HG02943 (cell line): ENCODE measurements around the gene PGAM2.

Source experiments
- ATAC-seq: cut with Tn5 transposase; IDR thresholded peaks from one replicate; pipeline ENCODE4 v1.9.1; 2021; ENCODE audit warnings: mild to moderate bottlenecking, low read depth, moderate library complexity; ENCODE audit not compliant: unreplicated experiment

PGAM2 gene

GRCh38 chr7:44103923-44104859, 38.8 kb upstream of the PGAM2 start, which contains the start of gene AEBP1:
Gene AEBP1 (plus strand): TSS chr7:44104345. CDS start chr7:44104666, 321 bp downstream.
- no peak for ATAC-seq

GRCh38 chr7:44103566-44103922, 38.2 kb upstream of the PGAM2 start:
- no peak for ATAC-seq

- ATAC-seq: no peak
Observed at GRCh38 chr7:44102846-44103565, 37.6 kb upstream of the PGAM2 start.

GRCh38 chr7:44101966-44102845, 36.8 kb upstream of the PGAM2 start:
- ATAC-seq: no peak

GRCh38 chr7:44101303-44101965, 36.1 kb upstream of the PGAM2 start:
- ATAC-seq: no peak

GRCh38 chr7:44100458-44101302, 35.3 kb upstream of the PGAM2 start:
- ATAC-seq: no peak

GRCh38 chr7:44099669-44100068, 34.3 kb upstream of the PGAM2 start:
- no peak for ATAC-seq

DNA sequence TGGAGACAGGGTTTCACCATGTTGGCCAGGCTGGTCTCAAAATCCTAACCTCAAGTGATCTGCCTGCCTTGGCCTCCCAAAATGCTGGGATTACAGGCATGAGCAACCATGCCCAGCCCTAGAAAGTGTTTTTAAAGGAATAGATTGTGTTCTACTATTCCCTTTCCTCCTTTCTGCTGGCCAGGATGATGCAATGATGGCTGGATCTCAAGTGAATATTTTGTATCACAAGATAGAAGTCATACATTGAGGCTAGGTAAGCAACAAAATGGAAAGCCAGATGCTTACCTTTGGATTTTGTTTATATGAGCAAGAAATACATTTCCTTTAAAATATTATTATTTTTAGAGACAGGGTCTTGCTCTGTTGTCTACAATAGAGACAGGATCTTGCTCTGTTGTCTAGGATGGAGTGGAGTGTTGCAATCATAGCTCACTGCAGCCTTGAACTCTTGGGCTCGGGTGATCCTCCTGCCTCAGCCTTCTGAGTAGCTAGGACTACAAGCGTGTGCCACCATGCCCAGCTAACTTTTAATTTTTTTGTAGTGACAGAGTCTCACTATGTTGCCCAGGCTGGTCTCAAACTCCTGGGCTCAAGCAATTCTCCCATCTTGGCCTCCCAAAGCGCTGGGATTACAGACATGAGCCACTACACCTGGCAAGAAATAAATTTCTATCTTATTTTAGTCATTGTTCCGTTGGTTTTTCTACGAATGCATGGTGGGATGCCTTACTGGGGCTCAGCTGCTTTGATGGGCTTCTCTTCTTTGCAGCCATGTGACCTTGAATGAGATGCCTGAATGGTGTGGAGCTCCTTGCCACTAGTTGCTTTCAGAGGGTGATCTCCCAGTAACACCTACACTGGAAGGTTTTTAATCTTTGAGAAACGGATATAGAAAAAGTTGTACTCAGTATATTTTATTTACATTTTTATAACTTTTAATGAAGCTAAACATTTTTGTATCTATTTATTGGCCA, 33.0 kb upstream of the PGAM2 start:
- ATAC-seq: no peak

GRCh38 chr7:44097064-44097932, 31.9 kb upstream of the PGAM2 start:
- ATAC-seq: no peak

DNA sequence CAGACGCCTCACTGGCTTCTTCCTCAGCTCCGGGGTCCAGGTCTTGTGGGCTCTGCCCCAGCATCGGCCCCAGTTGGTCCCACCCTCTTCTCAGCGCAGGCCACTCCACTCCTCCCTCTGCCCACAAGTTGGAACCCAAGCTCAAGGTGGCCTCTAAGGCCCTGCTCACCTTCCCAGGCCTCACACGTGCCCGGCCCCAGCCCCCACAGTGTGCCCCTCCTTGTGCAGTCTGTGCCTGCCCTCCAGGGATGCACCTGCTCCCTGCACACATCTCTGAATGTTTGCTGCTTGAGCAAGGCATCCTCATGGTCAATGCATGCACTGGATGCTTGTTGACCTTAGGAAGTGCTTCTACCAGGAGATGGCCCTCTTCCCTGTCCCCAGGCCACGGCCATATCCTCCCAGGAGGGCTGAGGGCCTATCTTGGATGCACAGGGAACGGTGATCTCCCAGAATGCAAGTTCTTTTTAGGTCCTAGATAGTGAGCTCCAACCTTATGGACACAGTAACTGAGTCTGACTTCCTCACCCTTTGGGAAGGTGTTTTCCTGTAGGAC, 31.0 kb upstream of the PGAM2 start:
- no peak for ATAC-seq

GRCh38 chr7:44095781-44096180, 30.4 kb upstream of the PGAM2 start:
- ATAC-seq: no peak

DNA sequence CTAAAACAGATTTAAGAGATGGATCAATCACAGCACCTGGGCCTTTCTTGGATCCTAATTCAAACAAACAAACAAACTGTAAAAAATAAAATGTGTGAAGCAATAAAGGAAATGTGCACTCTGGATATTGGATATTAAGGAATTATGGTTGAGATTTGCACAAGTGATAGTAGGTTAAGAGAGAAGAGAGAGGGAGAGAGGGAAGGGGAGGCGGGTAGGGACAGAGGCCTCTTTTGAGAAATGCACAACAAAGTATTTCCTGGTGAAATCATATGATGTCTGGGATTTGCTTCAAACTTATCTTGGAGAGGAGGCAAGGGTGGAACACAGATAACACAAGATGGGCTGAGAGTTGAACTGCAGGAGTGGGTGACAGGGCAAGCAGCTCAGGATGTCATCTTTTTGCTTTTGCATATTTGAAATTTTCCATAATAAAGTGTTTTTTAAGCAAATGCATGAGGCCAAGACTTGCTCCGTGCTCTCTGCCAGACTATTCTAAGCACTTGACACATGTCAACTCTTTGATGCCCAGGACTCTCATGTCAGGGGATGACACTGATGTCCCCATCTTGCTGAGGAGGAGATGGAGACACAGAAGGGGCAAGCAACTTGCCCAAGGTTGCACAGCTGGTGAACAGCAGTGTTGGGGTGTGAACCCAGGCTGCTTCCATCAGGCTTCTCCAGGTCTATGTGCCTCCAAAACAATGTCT, 29.7 kb upstream of the PGAM2 start:
- ATAC-seq: no peak

DNA sequence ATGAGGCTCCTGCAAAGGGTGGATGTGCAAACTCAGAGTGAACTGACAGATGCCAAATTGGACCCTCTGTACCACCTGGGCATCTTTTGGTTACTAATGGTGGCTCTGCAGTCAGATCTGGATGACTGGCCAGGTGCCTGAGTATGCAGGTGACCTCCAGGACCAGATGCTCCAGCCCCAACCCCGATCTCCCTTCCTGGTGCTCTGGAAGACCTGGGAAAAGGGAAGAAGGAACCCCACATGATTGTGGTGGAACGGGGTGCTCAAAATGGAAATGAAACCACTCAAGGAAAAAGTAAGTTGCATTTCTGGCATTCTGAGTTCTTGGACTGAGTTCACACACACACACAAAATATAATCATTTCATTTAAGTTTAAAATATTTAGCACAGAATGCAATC, 29.0 kb upstream of the PGAM2 start:
- ATAC-seq: no peak

DNA sequence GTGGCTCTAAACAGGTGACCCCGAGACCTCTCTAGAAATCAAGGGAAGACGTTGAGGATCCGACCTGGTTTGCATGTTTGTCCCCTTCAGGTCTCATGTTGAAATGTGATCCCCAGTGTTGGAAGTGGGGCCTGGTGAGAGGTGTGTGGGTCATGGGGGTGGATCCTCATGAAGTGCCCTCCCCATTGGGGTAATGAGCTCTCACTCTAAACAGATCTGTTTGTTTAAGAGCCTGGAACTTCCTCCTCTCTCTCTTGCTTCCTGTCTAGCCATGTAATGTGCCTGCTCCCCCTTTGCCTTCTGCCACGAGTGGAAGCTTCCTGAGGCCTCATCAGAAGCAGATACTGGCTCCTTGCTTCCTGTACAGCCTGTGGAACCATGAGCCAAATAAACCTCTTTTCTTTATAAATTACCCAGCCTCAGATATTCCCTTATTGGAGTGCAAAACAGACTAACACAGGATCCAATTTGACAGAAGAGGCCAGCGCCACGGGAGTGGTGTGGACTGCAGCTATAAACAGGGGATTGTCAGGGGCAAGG, 27.8 kb upstream of the PGAM2 start:
- ATAC-seq: no peak

DNA sequence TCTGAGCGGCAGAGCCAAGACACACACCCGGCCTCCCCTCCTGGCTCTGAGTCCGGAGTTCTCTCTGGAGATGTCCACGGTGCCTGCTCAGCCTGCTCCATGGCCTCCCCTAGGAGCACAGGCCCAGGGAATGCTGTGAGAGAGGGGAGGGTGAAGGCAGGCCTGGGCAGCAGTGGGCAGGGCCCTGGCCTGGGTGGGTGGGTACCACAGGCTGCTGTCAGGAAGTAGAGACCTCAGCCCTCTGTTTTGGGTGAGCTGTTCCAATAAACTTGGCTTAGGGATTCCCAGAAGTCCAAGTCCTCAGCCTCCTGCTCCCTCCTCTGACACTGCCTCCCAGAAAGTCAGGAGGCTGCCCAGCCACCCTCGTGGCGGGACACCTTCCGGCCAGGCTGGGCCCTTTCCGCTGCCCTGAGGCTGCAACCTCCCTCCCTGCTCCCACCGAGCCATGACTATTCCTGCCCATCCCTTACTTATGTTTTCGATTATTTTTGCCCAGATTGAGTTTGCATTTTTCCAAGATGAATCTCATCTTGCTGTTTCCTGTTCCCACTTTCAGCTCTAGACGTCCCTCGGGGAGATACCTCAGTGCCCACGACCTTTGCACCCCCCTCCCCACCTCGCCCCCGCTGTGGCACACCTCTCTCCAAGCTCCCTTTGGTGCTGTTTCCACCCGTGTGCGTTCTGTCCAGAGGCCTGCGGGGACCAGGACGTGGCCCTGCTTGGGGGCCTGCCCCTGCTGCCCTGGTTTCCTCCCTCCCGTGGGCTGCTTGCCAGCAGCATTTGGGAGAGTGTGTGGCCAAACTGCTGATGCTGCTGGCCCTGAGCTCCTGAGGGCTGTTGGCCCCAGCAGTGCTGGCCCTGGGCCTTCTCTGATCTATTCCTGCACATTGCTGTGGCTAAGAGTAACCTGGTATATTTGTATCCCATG, 22.8 kb upstream of the PGAM2 start:
- no peak for ATAC-seq
